ENCODE measurements around the gene SGMS1. TPM values are rescaled to one million over a fixed set of nuclear protein-coding genes. Genes with fewer than 3 reads are reported as not detected.
"Not testable (repeated sequence)": the region's sequence is repeated elsewhere in the genome, so short reads cannot be mapped to it uniquely, and the experiment has no call there.

The SGMS1 gene
- total RNA-seq, 6 experiments from 2014 or later = 13.6 to 49.8 (median 20.0) TPM

GRCh38 chr10:50279489-50279888 is 344.3 kb downstream of the SGMS1 start:
- intact Hi-C loops (cut with DNase I) = no loop called here
- peak; percentile 66 to 88 (median 80) for ATAC-seq
- no peak for TF ChIP-seq POLR2A (IDR thresholded peaks at IDR 0.05)
- no peak for TF ChIP-seq CTCF (IDR thresholded peaks at IDR 0.05)
- Histone ChIP-seq H3K4me3 (no peak overlapping the region), H3K36me3 (no peaks in the 10 kb centered on the region), H3K27ac (peak overlapping the region in 1 of 3 donors; percentile 24), H3K9me3 (no peaks in the 10 kb centered on the region), H3K4me1 (peaks cover 0 to 16% (median 2%) of the 10 kb centered on the region in 4 donors), H3K27me3 (no peaks in the 10 kb centered on the region)
- peak in 2 of 3 donors; percentile 35 to 56 for DNase-seq
- 47% methylated on average over 4 of the region's 5 CpGs for WGBS (ENCODE audit: insufficient coverage, low coverage, low lambda C conversion rate, missing lambda C conversion rate)

GRCh38 chr10:50275650-50276235 is 348.0 kb downstream of the SGMS1 start:
- Histone ChIP-seq H3K36me3 (no peaks in the 10 kb centered on the region), H3K9me3 (no peaks in the 10 kb centered on the region), H3K27ac (no peak overlapping the region), H3K4me3 (no peak overlapping the region), H3K4me1 (peaks cover 0 to 16% (median 2%) of the 10 kb centered on the region in 4 donors), H3K27me3 (no peaks in the 10 kb centered on the region)
- 11% methylated on average over 2 of the region's 3 CpGs for WGBS (ENCODE audit: insufficient coverage, low coverage, low lambda C conversion rate, missing lambda C conversion rate)
- DNase-seq (peak; percentile 57 to 58 (median 57)), ATAC-seq (peak; percentile 76 to 81 (median 80))
- intact Hi-C loops (cut with DNase I) = no loop called here
- no peak for TF ChIP-seq POLR2A (IDR thresholded peaks at IDR 0.05)
- peak; percentile 52 to 83 (median 68) for TF ChIP-seq CTCF (IDR thresholded peaks at IDR 0.05)

- H3K27ac ChIP-seq = no peak overlapping the region
- no peaks in the 10 kb centered on the region for H3K9me3 ChIP-seq
- no peak overlapping the region for H3K4me3 ChIP-seq
- DNase-seq (no peak), ATAC-seq (no peak)
- intact Hi-C loops (cut with DNase I) = no loop called here
- WGBS (ENCODE audit: insufficient coverage, low coverage, low lambda C conversion rate, missing lambda C conversion rate) = 87% methylated on average over 7 of the region's 7 CpGs
- no peaks in the 10 kb centered on the region for H3K4me1 ChIP-seq
- H3K36me3 ChIP-seq = no peaks in the 10 kb centered on the region
- no peak for TF ChIP-seq CTCF (IDR thresholded peaks at IDR 0.05)
- TF ChIP-seq POLR2A (IDR thresholded peaks at IDR 0.05) = no peak
- no peaks in the 10 kb centered on the region for H3K27me3 ChIP-seq
Measured at GRCh38 chr10:50272531-50272930, 351.2 kb downstream of the SGMS1 start.

- Histone ChIP-seq H3K9me3 (no peaks in the 10 kb centered on the region), H3K4me1 (no peaks in the 10 kb centered on the region), H3K36me3 (no peaks in the 10 kb centered on the region), H3K27me3 (no peaks in the 10 kb centered on the region), H3K27ac (no peak overlapping the region), H3K4me3 (no peak overlapping the region)
- intact Hi-C loops (cut with DNase I) = no loop called here
- no peak for ATAC-seq
- no peak for DNase-seq
- 51% methylated on average over 2 of the region's 3 CpGs for WGBS (ENCODE audit: insufficient coverage, low coverage, low lambda C conversion rate, missing lambda C conversion rate)
- TF ChIP-seq CTCF (IDR thresholded peaks at IDR 0.05) = no peak
- TF ChIP-seq POLR2A (IDR thresholded peaks at IDR 0.05) = no peak
Measured at GRCh38 chr10:50271564-50272250, 352.0 kb downstream of the SGMS1 start.

GRCh38 chr10:50267877-50268276 is 355.9 kb downstream of the SGMS1 start:
- H3K27ac ChIP-seq; H3K27me3 ChIP-seq; ATAC-seq; H3K4me1 ChIP-seq; H3K4me3 ChIP-seq; DNase-seq; intact Hi-C loops (cut with DNase I); H3K9me3 ChIP-seq; H3K36me3 ChIP-seq: not testable (repeated sequence)
- 85% methylated on average over 2 of the region's 3 CpGs for whole genome bisulfite sequencing (ENCODE audit: insufficient coverage, low coverage, low lambda C conversion rate, missing lambda C conversion rate)

GRCh38 chr10:50262625-50263024 is 361.1 kb downstream of the SGMS1 start:
- H3K4me1 ChIP-seq; H3K27ac ChIP-seq; H3K27me3 ChIP-seq; H3K36me3 ChIP-seq; DNase-seq; ATAC-seq; H3K9me3 ChIP-seq; intact Hi-C loops (cut with DNase I); H3K4me3 ChIP-seq: not testable (repeated sequence)
- 60% methylated on average over 2 of the region's 10 CpGs for WGBS (ENCODE audit: insufficient coverage, low coverage, low lambda C conversion rate, missing lambda C conversion rate)
